Measurements from ENCODE around the gene CD82. TPM values are rescaled to one million over a fixed set of nuclear protein-coding genes. Genes with fewer than 3 reads are reported as not detected.

The CD82 gene
- polyA plus RNA-seq, 1 of the 3 experiments (the other 2 are of a cell fraction) = 39.2 TPM

DNA sequence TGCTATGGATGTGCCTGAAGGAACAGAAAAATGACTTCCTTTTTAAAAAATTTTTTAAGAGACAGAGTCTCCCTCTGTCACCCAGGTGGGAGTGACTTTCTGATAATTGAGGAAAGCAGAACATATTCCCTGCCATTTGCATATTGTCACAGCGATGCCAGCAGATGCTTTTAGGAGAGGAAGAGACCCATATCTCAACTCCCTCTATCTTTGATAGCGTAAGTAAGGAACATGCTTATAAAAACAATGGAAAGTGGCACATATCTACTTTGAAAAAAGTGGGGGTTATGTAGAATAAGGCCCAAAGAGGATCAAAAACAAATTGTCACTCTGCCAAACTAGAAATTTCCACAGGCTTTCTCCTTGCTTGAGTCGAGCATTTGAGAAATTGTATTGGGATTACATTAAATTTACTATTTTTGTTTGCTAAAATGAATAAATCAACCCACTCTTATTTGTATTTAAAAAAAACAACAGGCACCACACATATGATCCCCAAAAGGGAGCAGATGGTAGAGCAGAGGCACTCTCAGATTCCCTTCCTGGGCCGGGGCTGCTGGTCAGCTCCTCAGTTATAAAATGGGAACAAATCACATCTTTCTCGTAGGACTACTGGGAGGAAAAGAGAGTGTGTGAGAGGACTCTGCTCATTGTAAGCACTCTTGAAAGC lies 92.5 kb downstream of the CD82 start:
- H3K27me3 ChIP-seq (ENCODE audit: insufficient read depth) = peaks cover 5% of the 10 kb centered on the region; the same call in 1 of the 2 replicates
- TF ChIP-seq TEAD4 (IDR thresholded peaks at IDR 0.05; ENCODE audit: borderline replicate concordance, insufficient read depth) (no peak), CHD2 (IDR thresholded peaks at IDR 0.05; ENCODE audit: low read length, partially characterized antibody) (no peak)
- no peaks in the 10 kb centered on the region for H3K36me3 ChIP-seq (replicated peaks in 1 of 2; ENCODE audit: control insufficient read depth in 1 of 2, insufficient read depth in 2 of 2, low read length in 1 of 2)
- DNase-seq = no peak
- H3K4me3 ChIP-seq (ENCODE audit: low read depth in 2 of 2, low read length in 1 of 2) = no peak overlapping the region
- H3K4me1 ChIP-seq (ENCODE audit: control insufficient read depth in 1 of 2, insufficient read depth in 2 of 2, low read depth in 1 of 2, low read length in 1 of 2) = peaks cover 0 to 14% of the 10 kb centered on the region in 2 experiments; a peak in 1 of 4 replicates
- ChIA-PET CTCF (interaction anchor here (0.6 to 2.3 kb wide), 6 partner anchors 23 to 269 kb away, joined by 3 to 7 read pairs (median 4); no protein-coding TSS in a partner anchor), POLR2A (interaction anchor here (0.6 kb wide), 1 partner anchor 12 kb away, joined by 3 read pairs; no protein-coding TSS in a partner anchor)
- no peak overlapping the region for H3K4me2 ChIP-seq
- no peak overlapping the region for H3K27ac ChIP-seq (ENCODE audit: low read depth in 2 of 2, low read length in 1 of 2)
- H3F3A ChIP-seq (replicated peaks; ENCODE audit: insufficient read depth) = no peaks in the 10 kb centered on the region
- no peak overlapping the region for H3K9ac ChIP-seq
- WGBS (ENCODE audit: low lambda C conversion rate) = 57% methylated on average over 5 of the region's 5 CpGs
- H3K79me2 ChIP-seq (ENCODE audit: insufficient read depth) = no peaks in the 10 kb centered on the region
- H4K20me1 ChIP-seq (ENCODE audit: insufficient read depth) = no peaks in the 10 kb centered on the region
- H3K9me3 ChIP-seq = no peaks in the 10 kb centered on the region
- H2AFZ ChIP-seq (ENCODE audit: low read depth) = no peak overlapping the region
- H3K9me2 ChIP-seq = no peaks in the 10 kb centered on the region

GRCh38 chr11:44658506-44658850 lies 93.0 kb downstream of the CD82 start:
- Histone ChIP-seq H3K4me3 (ENCODE audit: low read depth in 2 of 2, low read length in 1 of 2) (no peak overlapping the region), H3K9me3 (no peaks in the 10 kb centered on the region), H3K36me3 (replicated peaks in 1 of 2; ENCODE audit: control insufficient read depth in 1 of 2, insufficient read depth in 2 of 2, low read length in 1 of 2) (no peaks in the 10 kb centered on the region), H3K4me2 (no peak overlapping the region), H3K4me1 (ENCODE audit: control insufficient read depth in 1 of 2, insufficient read depth in 2 of 2, low read depth in 1 of 2, low read length in 1 of 2) (peaks cover 0 to 14% of the 10 kb centered on the region in 2 experiments; a peak in 1 of 4 replicates), H3K9me2 (no peaks in the 10 kb centered on the region), H3F3A (replicated peaks; ENCODE audit: insufficient read depth) (no peaks in the 10 kb centered on the region), H2AFZ (ENCODE audit: low read depth) (no peak overlapping the region), H3K79me2 (ENCODE audit: insufficient read depth) (no peaks in the 10 kb centered on the region), H4K20me1 (ENCODE audit: insufficient read depth) (no peaks in the 10 kb centered on the region), H3K27ac (ENCODE audit: low read depth in 2 of 2, low read length in 1 of 2) (no peak overlapping the region), H3K9ac (no peak overlapping the region), H3K27me3 (ENCODE audit: insufficient read depth) (peaks cover 4% of the 10 kb centered on the region; the same call in 1 of the 2 replicates)
- WGBS (ENCODE audit: low lambda C conversion rate) = 26% methylated on average over 3 of the region's 3 CpGs
- ChIA-PET CTCF (interaction anchor here (0.6 to 2.3 kb wide), 5 partner anchors 23 to 236 kb away, joined by 3 to 7 read pairs (median 5); no protein-coding TSS in a partner anchor), POLR2A (no interaction called here)
- peak; percentile 68 for DNase-seq
- TF ChIP-seq CTCF (IDR thresholded peaks at IDR 0.05) = peak; percentile 22; the same call in 1 of the 2 replicates
- TF ChIP-seq PBX3 (IDR thresholded peaks at IDR 0.05) = no peak
- no peak for TF ChIP-seq FOXJ3 (CRISPR knock-in tag; IDR thresholded peaks at IDR 0.05)
- no peak for TF ChIP-seq FOXM1 (IDR thresholded peaks at IDR 0.05; ENCODE audit: low read depth)
- TF ChIP-seq FOSL2 (IDR thresholded peaks at IDR 0.05; ENCODE audit: borderline replicate concordance, low read depth) = no peak
- no peak for TF ChIP-seq ELF1 (IDR thresholded peaks at IDR 0.05)
- TF ChIP-seq MAX (IDR thresholded peaks at IDR 0.05; ENCODE audit: low read depth) = no peak
- peak; percentile 68 for TF ChIP-seq RAD21 (IDR thresholded peaks at IDR 0.05; ENCODE audit: low read length)
- TF ChIP-seq NRF1 (IDR thresholded peaks at IDR 0.05; ENCODE audit: low read depth, low read length) = no peak
- TF ChIP-seq YY1 (IDR thresholded peaks at IDR 0.05; ENCODE audit: low read depth) = no peak
- no peak for TF ChIP-seq USF2 (IDR thresholded peaks at IDR 0.05; ENCODE audit: borderline replicate concordance, low read depth, low read length)
- no peak for TF ChIP-seq RFX5 (IDR thresholded peaks at IDR 0.05; ENCODE audit: low read length)
- no peak for TF ChIP-seq GABPA (IDR thresholded peaks at IDR 0.05; ENCODE audit: low read depth)
- TF ChIP-seq SMC3 (IDR thresholded peaks at IDR 0.05; ENCODE audit: low read depth, low read length) = peak; percentile 37; the same call in 1 of the 2 replicates
- no peak for TF ChIP-seq POLR2AphosphoS5 (IDR thresholded peaks at IDR 0.05; ENCODE audit: low read depth, low read length)
- TF ChIP-seq MXI1 (IDR thresholded peaks at IDR 0.05; ENCODE audit: low read depth, low read length) = peak; percentile 45; the same call in 1 of the 2 replicates
- TF ChIP-seq IRF3 (IDR thresholded peaks at IDR 0.05; ENCODE audit: low read depth, low read length) = no peak
- TF ChIP-seq TEAD4 (IDR thresholded peaks at IDR 0.05; ENCODE audit: borderline replicate concordance, insufficient read depth) = no peak
- no peak for TF ChIP-seq RXRA (IDR thresholded peaks at IDR 0.05; ENCODE audit: borderline replicate concordance, low read depth)
- no peak for TF ChIP-seq EP300 (IDR thresholded peaks at IDR 0.05; ENCODE audit: borderline replicate concordance in 1 of 2, low read depth in 1 of 2, low read length in 1 of 2)
- no peak for TF ChIP-seq TCF12 (IDR thresholded peaks at IDR 0.05)
- no peak for TF ChIP-seq EZH2phosphoT487 (IDR thresholded peaks at IDR 0.05; ENCODE audit: borderline replicate concordance, low read depth)
- TF ChIP-seq CHD2 (IDR thresholded peaks at IDR 0.05; ENCODE audit: low read length, partially characterized antibody) = peak; percentile 13
- no peak for TF ChIP-seq JUND (IDR thresholded peaks at IDR 0.05)
